B cell (primary cell): ENCODE measurements around the gene ZNF681. TPM values are rescaled to one million over a fixed set of nuclear protein-coding genes. Genes with fewer than 3 reads are reported as not detected.

ENCODE experiments used
- ATAC-seq: fragments of 200-7000 bp; cut with Tn5 transposase; one replicate; pipeline ENCODE4 v1.10.0; 2021; ENCODE audit warnings: low read depth, mild to moderate bottlenecking, moderate number of reproducible peaks, moderate library complexity
- CTCF ChIA-PET: fragments of 350-600 bp; sonication (Branson Sonifier 250); formaldehyde crosslinking; loops from one replicate; lab custom pipeline; 2021; ENCODE audit warnings: antibody characterized with exemption, inconsistent platforms; lab: Charles Lee
- POLR2A ChIA-PET: fragments of 350-600 bp; sonication (Branson Sonifier 250); formaldehyde crosslinking; loops from one replicate; lab custom pipeline; 2021; ENCODE audit warnings: antibody characterized with exemption; lab: Charles Lee
- DNase-seq: peaks from one replicate; pipeline ENCODE4 v3.0.0; 2013
- H2AFZ ChIP-seq: 2 replicates; pipeline ENCODE4 v1.6.1; 2012; ENCODE audit warnings: mild to moderate bottlenecking, low read depth, low read length; ENCODE audit not compliant: insufficient read depth, poor library complexity, severe bottlenecking
- H3K27ac ChIP-seq, 2 donors: 1 replicate in 1 of 2; 2 replicates in 1 of 2; pipeline ENCODE4 v1.5.1; 2012 to 2013; ENCODE audit warnings: low read length in 2 of 2, mild to moderate bottlenecking in 2 of 2, moderate library complexity in 1 of 2
- H3K27me3 ChIP-seq, 4 experiments: fragments of 200-600 bp in 1 of 4; sonication (generic) in 1 of 4; replicated peaks in 1 of 4; 1 replicate in 2 of 4; 2 replicates in 2 of 4; pipeline versions ENCODE4 v1.6.1 to v1.7.0; 2013 to 2016; ENCODE audit warnings: low read length in 3 of 4, mild to moderate bottlenecking in 2 of 4, mixed read lengths in 1 of 4, moderate library complexity in 1 of 4; ENCODE audit not compliant: insufficient read depth in 4 of 4, control insufficient read depth in 3 of 4; ENCODE audit errors: control extremely low read depth in 1 of 4
- H3K36me3 ChIP-seq, 2 experiments: replicated peaks in 1 of 2; 1 replicate in 1 of 2; 2 replicates in 1 of 2; pipeline versions ENCODE4 v1.6.1 to v1.7.1; 2013; ENCODE audit warnings: low read length in 1 of 2; ENCODE audit not compliant: insufficient read depth in 2 of 2, control insufficient read depth in 1 of 2; ENCODE audit errors: control extremely low read depth in 1 of 2, extremely low read depth in 1 of 2
- H3K4me1 ChIP-seq, 2 donors: fragments of 200-600 bp in 1 of 2; sonication (generic) in 1 of 2; 1 replicate in 1 of 2; 2 replicates in 1 of 2; pipeline versions ENCODE4 v1.5.1 to v1.6.1; 2013 to 2017; ENCODE audit warnings: low read length in 2 of 2; ENCODE audit not compliant: control insufficient read depth in 2 of 2, insufficient read depth in 2 of 2
- H3K4me2 ChIP-seq: replicated peaks from 2 replicates; pipeline ENCODE3; 2012; ENCODE audit warnings: mild to moderate bottlenecking, low read depth, low read length; ENCODE audit not compliant: poor library complexity, severe bottlenecking
- H3K4me3 ChIP-seq, 5 experiments: fragments of 200-600 bp in 1 of 5; sonication (generic) in 1 of 5; 1 replicate in 3 of 5; 2 replicates in 2 of 5; pipeline versions ENCODE4 v1.5.1 to v1.7.0; 2011 to 2016; ENCODE audit warnings: low read length in 4 of 5, mild to moderate bottlenecking in 4 of 5, low read depth in 2 of 5, control low read depth in 1 of 5, moderate library complexity in 1 of 5; ENCODE audit not compliant: insufficient read depth in 1 of 5; ENCODE audit errors: control extremely low read depth in 1 of 5, extremely low read depth in 1 of 5
- H3K79me2 ChIP-seq: fragments of 200-600 bp; sonication (generic); one replicate; pipeline ENCODE4 v1.6.0; 2016; ENCODE audit warnings: low read length; ENCODE audit not compliant: control insufficient read depth, insufficient read depth
- H3K9ac ChIP-seq: fragments of 200-600 bp; sonication (generic); 2 replicates; pipeline ENCODE4 v1.6.1; 2017; ENCODE audit warnings: mild to moderate bottlenecking, low read length, moderate library complexity
- H3K9me3 ChIP-seq, 3 donors: one replicate each; pipeline versions ENCODE4 v1.6.1 to v1.7.1; 2013; ENCODE audit warnings: low read length in 2 of 3; ENCODE audit not compliant: control insufficient read depth in 2 of 3, insufficient read depth in 1 of 3; ENCODE audit errors: control extremely low read depth in 1 of 3
- H4K20me1 ChIP-seq: 2 replicates; pipeline ENCODE4 v1.6.0; 2012; ENCODE audit warnings: mild to moderate bottlenecking, low read length; ENCODE audit not compliant: insufficient read depth, control insufficient read depth, poor library complexity, severe bottlenecking
- H3K27ac Mint-ChIP-seq: one replicate; pipeline ENCODE4 v1.8.0; 2021; ENCODE audit warnings: mixed read lengths
- H3K27me3 Mint-ChIP-seq: one replicate; pipeline ENCODE4 v1.8.0; 2021; ENCODE audit warnings: mixed read lengths
- H3K4me1 Mint-ChIP-seq: one replicate; pipeline ENCODE4 v1.8.0; 2021; ENCODE audit warnings: mixed read lengths
- H3K4me3 Mint-ChIP-seq: one replicate; pipeline ENCODE4 v1.8.0; 2021; ENCODE audit warnings: mixed read lengths
- H3K9me3 Mint-ChIP-seq: one replicate; pipeline ENCODE4 v1.8.0; 2022; ENCODE audit warnings: mixed read lengths; ENCODE audit not compliant: insufficient read depth
- CTCF ChIP-seq: fragments of 200-600 bp; IDR thresholded peaks from one replicate; pipeline ENCODE4 v1.8.0; 2022; ENCODE audit warnings: antibody characterized with exemption, mild to moderate bottlenecking
- EZH2 ChIP-seq: IDR thresholded peaks from 2 replicates; pipeline ENCODE4 v1.6.1; 2012; ENCODE audit warnings: borderline replicate concordance, low read depth, mild to moderate bottlenecking, moderate library complexity, low read length; ENCODE audit not compliant: insufficient read depth, poor library complexity, severe bottlenecking
- WGBS: methylation state at CpG from one replicate; pipeline ENCODE4 v1.1.5; 2013; ENCODE audit warnings: missing lambda C conversion rate; ENCODE audit not compliant: insufficient coverage; 5-methylcytosine and 5-hydroxymethylcytosine counted together
- intact Hi-C: fragments of 100-400 bp; cut with micrococcal nuclease; formaldehyde crosslinking; loops from one replicate; pipeline ENCODE4 v1.10.0; 2022
- polyA plus RNA-seq: library from polyadenylated mRNA; depleted of rRNA; stranded (reverse); fragments of >200 nt; gene quantifications from 2 replicates; pipeline ENCODE4 v1.2.3, GENCODE V29; 2012
- total RNA-seq, 2 donors: library from RNA; stranded (reverse); fragments of 120-200 nt in 1 of 2; gene quantifications; 1 replicate in 1 of 2; 2 replicates in 1 of 2; pipeline versions ENCODE4 v1.2.3 to v1.2.4, GENCODE V29; 2013 to 2022

The ZNF681 gene
- total and polyA plus RNA-seq, 2 donors (not counting 1 experiment from before 2014, with no cell fraction given) = 1.1 to 8.5 TPM

GRCh38 chr19:23777216-23777615, 18.5 kb upstream of the ZNF681 start:
- no peak overlapping the region for H3K27ac ChIP-seq
- H3K4me1 ChIP-seq = no peaks in the 10 kb centered on the region
- H3K27me3 ChIP-seq = no peaks in the 10 kb centered on the region
- Mint-ChIP-seq H3K4me3 (no peak overlapping the region), H3K27ac (no peak overlapping the region), H3K9me3 (peaks cover 4% of the 10 kb centered on the region), H3K4me1 (no peaks in the 10 kb centered on the region), H3K27me3 (no peaks in the 10 kb centered on the region)
- H3K4me2 ChIP-seq = no peak overlapping the region
- no peaks in the 10 kb centered on the region for H3K79me2 ChIP-seq
- TF ChIP-seq EZH2 (no peak), CTCF (no peak)
- intact Hi-C loops = no loop called here
- no peaks in the 10 kb centered on the region for H3K36me3 ChIP-seq
- H4K20me1 ChIP-seq = no peaks in the 10 kb centered on the region
- H3K4me3 ChIP-seq = no peak overlapping the region
- H3K9ac ChIP-seq = no peak overlapping the region
- ATAC-seq (no peak), DNase-seq (no peak)
- POLR2A ChIA-PET = no interaction called here
- H2AFZ ChIP-seq = no peak overlapping the region
- no peaks in the 10 kb centered on the region for H3K9me3 ChIP-seq
- CTCF ChIA-PET = no interaction called here
- WGBS = 0% methylated on average over 1 of the region's 3 CpGs

- CTCF ChIA-PET = no interaction called here
- ATAC-seq = no peak
- DNase-seq = no peak
These were observed 18.0 kb upstream of the ZNF681 start for GRCh38 chr19:23776507-23777205.

More at GRCh38 chr19:23776507-23777205, 18.0 kb upstream of the ZNF681 start:
- Histone ChIP-seq H3K4me1 (no peaks in the 10 kb centered on the region), H3K27ac (no peak overlapping the region), H3K9ac (no peak overlapping the region), H2AFZ (no peak overlapping the region), H3K4me3 (no peak overlapping the region), H3K9me3 (no peaks in the 10 kb centered on the region), H3K79me2 (no peaks in the 10 kb centered on the region), H3K27me3 (no peaks in the 10 kb centered on the region), H3K36me3 (no peaks in the 10 kb centered on the region), H4K20me1 (no peaks in the 10 kb centered on the region), H3K4me2 (no peak overlapping the region)
- Mint-ChIP-seq H3K27ac (no peak overlapping the region), H3K4me1 (no peaks in the 10 kb centered on the region), H3K4me3 (no peak overlapping the region), H3K9me3 (peaks cover 4% of the 10 kb centered on the region), H3K27me3 (no peaks in the 10 kb centered on the region)
- intact Hi-C loops = no loop called here
- POLR2A ChIA-PET = no interaction called here
- WGBS = 100% methylated on average over 2 of the region's 2 CpGs
- no peak for TF ChIP-seq EZH2
- TF ChIP-seq CTCF = no peak
